NCI-H146 treated with DMSO at 0.1 percent for 48 hours (cell line): ENCODE data around the gene TGFB2.

Experiments used
- DNase-seq: peaks from one replicate; lab custom pipeline; 2025; ENCODE audit not compliant: unreplicated experiment; lab: John Stamatoyannopoulos, UW

TGFB2 gene

DNA sequence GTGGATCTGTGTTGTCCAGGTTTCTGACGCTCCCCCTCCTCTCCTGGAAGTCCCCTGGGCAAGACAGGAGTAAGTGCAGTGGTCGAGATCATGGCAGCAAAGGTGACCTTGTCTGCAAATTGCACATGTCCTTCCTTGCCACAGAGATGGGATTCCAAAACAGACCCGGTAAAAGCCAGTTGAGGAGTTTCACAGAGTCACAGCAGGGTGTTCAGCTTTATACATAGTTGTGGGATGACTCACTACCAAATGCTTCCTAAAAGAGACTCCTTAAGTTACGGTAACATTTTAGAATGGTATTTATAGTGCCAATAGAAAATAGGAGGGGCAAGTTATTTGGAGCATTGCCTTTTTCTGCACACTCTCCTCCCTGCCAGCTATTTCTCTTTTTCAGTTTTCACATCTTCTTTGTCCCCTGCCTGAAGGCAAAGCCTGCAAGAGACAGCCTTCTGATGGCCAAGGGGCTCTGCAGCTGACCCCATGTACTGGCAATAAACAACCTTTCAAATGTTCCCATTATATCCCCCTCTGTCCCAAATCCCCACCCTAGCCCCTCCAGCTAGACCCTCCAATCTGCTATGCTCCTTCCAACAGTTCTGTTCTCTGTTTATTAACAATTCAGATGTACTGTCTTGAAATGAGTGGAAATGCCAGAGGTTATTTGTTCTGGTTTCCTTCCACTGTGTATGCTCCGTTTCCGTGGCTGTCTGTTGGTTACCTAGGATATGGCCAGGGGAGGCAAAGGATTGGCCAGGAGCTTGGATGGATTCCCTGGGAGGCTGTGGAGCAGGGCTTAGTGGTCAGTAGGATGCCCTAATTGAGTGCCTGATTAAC is 115.0 kb downstream of the TGFB2 start:
- DNase-seq, result peak; percentile 21

- DNase-seq, result no peak
These were observed 116.2 kb downstream of the TGFB2 start for GRCh38 chr1:218461351-218461750.

DNA sequence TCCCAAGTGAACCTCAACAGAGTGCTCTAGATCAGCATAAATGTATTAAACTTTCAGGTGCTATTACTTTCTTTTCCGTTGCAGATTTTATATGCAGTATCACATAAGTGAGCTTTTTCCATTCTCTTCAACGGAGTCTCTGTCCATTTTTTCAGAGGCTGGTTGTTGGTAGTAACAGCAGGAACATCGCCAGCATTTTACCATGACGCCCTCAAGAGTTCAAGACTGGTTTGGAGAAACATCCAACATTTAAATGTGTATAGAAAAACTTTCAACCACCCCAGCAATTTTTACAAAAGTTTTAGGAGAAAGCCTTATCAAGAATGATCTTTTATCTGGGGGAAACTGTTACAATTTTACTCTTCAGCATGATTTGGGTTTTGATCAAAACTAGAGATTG is 117.0 kb downstream of the TGFB2 start:
- no peak for DNase-seq

DNA sequence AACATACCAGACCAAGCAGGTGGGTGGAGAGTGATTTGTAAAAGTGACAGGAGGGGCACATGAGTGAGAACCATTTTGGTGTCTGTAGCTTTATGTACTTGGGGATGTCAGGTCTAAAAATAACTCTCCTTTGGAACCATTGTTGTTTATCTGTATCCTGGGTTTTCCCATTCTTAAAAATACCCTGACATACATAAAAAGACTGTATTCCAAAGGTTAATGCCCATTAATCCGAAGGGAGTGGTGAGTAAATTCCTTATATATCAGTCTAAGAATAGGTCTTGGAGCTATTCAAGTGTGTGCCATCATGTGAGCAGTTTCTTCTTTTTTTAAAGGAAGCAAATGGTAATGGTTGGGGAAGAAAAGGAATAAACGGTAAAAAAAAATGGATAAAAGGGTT is 117.5 kb downstream of the TGFB2 start:
- DNase-seq, result no peak

DNA sequence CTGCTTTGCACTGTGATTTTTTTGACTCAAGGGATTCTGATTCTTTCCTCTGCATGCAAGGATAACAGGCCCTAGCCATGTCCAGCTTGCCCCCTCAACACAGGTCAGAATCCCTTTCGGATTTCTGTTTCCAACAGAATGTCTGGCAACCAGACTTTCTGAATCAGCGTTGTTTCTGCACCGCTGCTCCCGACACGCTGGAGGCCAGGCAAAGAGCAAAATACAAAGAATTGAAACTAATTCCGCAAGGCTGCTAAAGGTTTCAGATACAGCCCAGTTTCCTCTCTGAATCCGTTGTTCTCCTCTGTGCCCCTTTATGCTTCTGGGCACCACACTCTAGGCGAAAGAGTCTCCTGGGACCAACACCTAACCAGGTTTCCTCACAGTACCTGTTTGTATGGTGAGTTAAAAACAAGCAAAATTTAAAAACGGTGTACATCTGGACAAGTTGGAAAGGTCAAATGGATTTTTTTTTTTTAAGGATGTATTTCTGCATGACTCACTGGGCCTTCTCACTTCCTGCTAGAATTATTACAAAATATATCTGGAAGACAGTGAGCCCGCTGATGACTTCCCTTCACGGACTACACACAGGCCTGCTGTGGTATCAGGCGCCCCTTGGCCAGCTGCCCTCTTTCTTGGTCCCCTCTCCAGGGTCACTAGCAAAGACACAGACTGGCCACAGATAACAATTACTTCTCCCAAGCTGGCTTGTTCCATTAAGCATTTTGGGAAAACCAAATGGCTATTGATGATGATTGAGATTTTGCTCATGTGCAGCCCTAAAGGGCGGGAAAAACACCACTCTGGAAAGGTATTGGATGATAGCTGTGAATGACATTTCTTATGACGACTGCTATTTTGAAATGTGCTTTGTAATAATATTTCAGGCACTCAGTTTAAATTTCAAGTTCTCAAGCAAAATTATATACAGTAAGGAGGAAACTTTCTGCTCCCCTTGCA is 118.3 kb downstream of the TGFB2 start:
- DNase-seq, result no peak

DNA sequence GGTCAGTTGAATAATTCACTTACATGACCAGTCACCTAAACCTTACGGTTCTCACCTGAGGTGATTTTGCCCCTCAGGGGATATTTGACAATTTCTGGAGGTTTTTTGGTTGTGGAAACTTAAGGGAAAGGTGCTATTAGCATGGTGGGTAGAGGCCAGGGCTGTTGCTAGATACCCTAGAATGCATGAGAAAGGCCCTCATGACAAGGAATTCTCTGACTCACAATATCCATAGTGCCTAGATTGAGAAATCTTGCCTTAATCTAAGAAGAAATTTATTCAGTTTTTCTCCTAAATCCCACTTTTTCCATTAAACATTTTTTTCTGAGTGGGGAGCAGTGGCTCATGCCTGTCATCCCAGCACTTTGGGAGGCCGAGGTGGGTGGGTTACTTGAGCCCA is 119.7 kb downstream of the TGFB2 start:
- DNase-seq, result no peak

DNA sequence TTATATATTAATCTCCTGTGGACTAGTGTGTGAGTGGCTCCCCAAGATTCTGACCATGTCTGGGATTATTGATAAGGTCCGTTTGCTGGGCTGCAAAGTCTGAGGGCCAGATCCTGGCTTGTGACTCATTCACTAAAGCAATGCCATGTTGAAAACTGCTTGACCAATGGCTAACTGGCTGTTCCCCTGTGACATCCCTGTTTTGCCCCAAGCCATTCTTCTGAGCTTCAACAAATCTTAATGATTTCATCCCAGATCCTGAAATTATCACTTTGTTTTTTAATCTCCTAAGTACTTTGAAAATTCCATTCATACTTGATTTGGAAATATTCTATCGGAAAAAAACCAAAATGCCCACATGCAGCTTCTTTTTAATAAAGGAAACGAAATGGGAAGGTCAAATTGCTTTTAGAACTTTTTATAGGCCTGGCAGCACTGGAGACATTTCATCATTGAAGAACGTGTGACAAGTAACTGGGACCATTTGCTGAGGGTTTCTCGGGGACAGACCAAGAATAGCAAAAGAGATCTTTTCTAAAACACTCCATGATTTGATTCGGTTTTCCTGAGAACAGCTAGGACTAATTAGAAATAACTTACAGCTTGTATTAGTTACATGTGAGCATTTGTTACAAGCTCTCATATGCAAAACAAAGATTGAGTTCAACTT is 121.3 kb downstream of the TGFB2 start:
- DNase-seq, result no peak

DNA sequence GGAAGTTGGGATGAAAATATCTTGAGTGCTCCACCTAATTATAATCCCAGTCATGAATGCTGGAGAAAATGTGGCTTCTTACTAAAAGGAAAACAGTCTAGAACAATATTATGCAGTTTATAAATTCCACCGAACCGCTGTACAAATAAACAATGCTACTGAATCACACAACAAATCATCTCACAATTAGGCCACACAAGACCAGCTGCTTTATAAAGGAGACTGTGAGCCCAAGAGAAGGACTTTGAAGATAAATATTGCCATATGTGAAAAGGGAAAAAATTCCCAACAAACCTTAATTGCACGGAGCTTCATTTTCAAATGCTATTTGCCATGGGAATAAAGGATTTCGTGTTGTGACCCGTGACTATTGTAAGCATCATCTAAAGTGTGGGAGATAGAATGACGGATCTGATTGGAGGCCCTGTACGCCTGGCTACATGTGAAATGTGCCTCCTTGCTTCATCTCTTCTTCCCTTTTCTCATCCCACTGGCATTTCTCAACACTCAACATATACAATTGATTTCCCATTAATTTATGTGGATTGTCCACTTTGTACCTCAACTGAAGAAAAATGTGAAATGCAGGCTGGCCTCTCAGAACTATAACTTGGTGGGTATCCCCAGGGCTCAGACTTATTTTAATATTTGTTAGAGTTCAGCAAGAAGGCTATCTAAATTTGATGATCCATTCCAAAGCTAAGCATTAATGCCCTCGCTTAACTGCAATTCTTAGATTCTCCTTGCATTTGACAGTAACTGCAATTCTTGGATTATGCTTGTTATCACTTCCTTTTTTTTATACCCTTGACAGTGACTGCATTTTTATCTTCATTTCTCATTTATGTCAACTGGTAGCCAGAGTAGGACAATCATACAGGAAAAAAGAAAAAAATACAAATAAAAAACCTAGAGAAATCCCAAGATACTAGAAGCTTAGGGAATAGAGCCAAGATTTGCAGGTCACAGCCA is 122.3 kb downstream of the TGFB2 start:
- DNase-seq, result no peak

DNA sequence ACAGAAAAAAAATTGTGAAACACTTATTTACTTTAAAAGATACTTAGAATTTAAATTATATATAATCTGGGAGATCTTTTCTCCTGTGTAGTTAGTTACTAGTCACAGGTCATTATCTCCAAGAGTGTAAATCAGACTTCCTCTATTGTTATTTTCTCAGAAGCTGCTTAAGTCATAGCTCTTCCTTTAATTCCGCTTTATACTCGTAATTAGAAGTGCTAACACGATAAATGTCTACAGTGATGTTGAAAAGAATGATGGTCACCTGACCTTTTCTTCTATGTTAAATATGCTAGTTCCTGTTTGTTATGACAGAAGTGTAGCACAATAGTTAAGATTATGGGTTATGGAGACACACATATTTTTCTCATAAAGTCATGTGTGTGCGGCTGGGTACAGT is 123.6 kb downstream of the TGFB2 start:
- DNase-seq, result no peak

DNA sequence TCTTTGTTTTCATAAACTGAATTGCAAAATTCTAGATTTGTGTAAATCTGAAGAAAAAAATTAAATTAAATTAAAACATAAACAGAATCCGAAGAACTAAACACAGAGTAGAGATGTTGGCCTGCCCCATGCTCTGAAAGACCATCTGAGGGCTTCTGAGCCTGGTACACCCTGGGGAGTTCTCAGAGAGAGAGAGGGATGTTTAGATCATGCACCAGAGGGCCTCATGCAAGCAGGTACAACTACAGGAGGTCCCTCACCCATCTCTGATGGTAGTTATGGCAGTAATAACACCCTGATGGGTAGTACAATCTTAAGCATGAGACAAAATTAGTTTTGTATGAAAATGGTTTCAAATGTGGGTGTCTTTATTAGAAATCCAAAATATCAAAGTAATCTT is 127.7 kb downstream of the TGFB2 start:
- DNase-seq, result no peak

GRCh38 chr1:218473522-218473921 is 128.4 kb downstream of the TGFB2 start:
- no peak for DNase-seq

DNA sequence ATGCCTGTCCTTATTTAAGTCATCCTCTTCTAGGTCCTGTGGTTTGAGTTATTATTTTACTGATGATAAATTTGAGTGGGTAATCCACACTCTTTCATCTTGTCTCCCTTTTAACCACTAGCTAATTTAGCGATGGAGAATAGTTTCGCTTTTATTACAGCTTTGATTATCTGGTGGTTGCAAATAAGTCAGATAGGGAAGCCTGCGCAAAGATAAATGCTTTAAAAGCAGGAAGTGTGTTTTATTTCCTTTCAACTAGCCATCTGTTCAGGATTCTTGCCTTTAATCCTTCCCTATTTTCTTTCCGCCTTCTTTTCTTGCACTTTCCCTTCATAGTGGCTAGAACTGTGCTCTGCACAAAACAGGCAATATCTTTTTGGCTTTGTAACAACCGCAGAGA is 129.0 kb downstream of the TGFB2 start:
- DNase-seq, result no peak

GRCh38 chr1:218475275-218475674 is 130.1 kb downstream of the TGFB2 start:
- DNase-seq, result no peak

GRCh38 chr1:218475699-218476098 is 130.6 kb downstream of the TGFB2 start:
- DNase-seq, result no peak

DNA sequence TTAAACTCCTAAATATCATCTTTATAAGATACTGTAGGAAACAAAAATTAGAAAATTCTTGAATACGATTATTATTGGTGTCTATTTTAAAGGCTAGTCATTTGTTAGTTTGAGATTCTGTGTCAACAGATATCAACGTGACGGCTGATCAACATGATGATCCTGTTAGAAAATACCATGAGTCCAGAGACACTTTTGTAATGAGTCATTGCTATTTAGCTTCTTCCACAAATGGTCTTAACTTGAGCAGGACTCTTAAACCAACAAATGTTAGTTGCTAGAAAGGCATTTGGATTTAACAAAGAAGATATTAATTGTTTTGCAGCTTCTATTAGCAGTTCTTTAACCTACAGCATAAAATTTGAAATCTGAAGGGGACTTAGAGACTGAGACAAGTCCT is 131.2 kb downstream of the TGFB2 start:
- no peak for DNase-seq

DNA sequence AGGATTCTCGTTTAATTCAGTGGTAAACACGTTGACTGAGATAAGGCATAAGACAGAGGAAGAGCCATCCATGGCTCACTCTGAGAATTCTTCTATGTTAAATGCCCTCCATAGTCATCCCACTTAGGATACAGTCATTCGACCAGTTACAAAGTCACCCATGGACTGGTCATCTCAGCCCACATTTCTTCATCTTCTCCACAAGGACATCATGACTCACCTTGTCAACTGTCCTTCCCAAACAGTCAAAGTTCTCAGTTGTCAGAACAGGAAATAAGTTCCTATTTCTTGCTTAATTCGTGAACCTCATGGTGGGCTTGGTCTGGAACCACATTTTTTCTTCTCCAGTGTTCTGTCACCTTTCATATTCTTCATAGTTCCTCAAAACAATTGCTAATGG is 133.2 kb downstream of the TGFB2 start:
- no peak for DNase-seq

GRCh38 chr1:218479436-218480115 is 134.4 kb downstream of the TGFB2 start:
- no peak for DNase-seq

- DNase-seq, result no peak
These were observed 135.0 kb downstream of the TGFB2 start for GRCh38 chr1:218480137-218480536.

- no peak for DNase-seq
These were observed 135.5 kb downstream of the TGFB2 start for GRCh38 chr1:218480588-218481099.
